ENCODE measurements around the gene MAGI1. TPM values are rescaled to one million over a fixed set of nuclear protein-coding genes. Genes with fewer than 3 reads are reported as not detected.

The MAGI1 gene
- polyA plus RNA-seq, 3 donors: not detected

- H3K27ac ChIP-seq (ENCODE audit: low read depth in 1 of 2, low read length in 2 of 2): no peak overlapping the region
- DNase-seq: no peak
- Mint-ChIP-seq H3K27ac (no peak overlapping the region), H3K9me3 (peaks cover 0 to 7% (median 2%) of the 10 kb centered on the region in 7 donors), H3K4me3 (no peak overlapping the region), H3K36me3 (no peaks in the 10 kb centered on the region), H3K27me3 (ENCODE audit: low read depth in 3 of 3) (peaks cover 0 to 2% (median 1%) of the 10 kb centered on the region in 3 donors), H3K4me1 (no peaks in the 10 kb centered on the region)
- H3K4me3 ChIP-seq (replicated peaks in 1 of 3; ENCODE audit: low read depth in 2 of 3, low read length in 3 of 3): no peak overlapping the region
- TF ChIP-seq, protein P1, sequence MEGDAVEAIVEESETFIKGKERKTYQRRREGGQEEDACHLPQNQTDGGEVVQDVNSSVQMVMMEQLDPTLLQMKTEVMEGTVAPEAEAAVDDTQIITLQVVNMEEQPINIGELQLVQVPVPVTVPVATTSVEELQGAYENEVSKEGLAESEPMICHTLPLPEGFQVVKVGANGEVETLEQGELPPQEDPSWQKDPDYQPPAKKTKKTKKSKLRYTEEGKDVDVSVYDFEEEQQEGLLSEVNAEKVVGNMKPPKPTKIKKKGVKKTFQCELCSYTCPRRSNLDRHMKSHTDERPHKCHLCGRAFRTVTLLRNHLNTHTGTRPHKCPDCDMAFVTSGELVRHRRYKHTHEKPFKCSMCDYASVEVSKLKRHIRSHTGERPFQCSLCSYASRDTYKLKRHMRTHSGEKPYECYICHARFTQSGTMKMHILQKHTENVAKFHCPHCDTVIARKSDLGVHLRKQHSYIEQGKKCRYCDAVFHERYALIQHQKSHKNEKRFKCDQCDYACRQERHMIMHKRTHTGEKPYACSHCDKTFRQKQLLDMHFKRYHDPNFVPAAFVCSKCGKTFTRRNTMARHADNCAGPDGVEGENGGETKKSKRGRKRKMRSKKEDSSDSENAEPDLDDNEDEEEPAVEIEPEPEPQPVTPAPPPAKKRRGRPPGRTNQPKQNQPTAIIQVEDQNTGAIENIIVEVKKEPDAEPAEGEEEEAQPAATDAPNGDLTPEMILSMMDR (IDR thresholded peaks at IDR 0.05): no peak
- H3K9ac ChIP-seq (ENCODE audit: insufficient read depth, low read length, poor library complexity, severe bottlenecking): no peak overlapping the region
- H3K79me2 ChIP-seq (ENCODE audit: insufficient read depth, low read length): no peaks in the 10 kb centered on the region
- no peaks in the 10 kb centered on the region for H3K36me3 ChIP-seq (replicated peaks in 1 of 2; ENCODE audit: control insufficient read depth in 1 of 2, insufficient read depth in 2 of 2, low read length in 2 of 2)
- no peaks in the 10 kb centered on the region for H3K9me3 ChIP-seq (replicated peaks in 1 of 2; ENCODE audit: control insufficient read depth in 1 of 2, insufficient read depth in 1 of 2, low read length in 2 of 2)
- intact Hi-C loops (cut with micrococcal nuclease): no loop called here
- H4K20me1 ChIP-seq (ENCODE audit: insufficient read depth, low read length): no peaks in the 10 kb centered on the region
- no peak overlapping the region for H2AFZ ChIP-seq (ENCODE audit: insufficient read depth, low read depth, low read length, poor library complexity, severe bottlenecking)
- H3K4me1 ChIP-seq (ENCODE audit: control insufficient read depth in 1 of 2, insufficient read depth in 2 of 2, low read length in 2 of 2): no peaks in the 10 kb centered on the region
- no peaks in the 10 kb centered on the region for H3K27me3 ChIP-seq (ENCODE audit: control insufficient read depth in 2 of 2, insufficient read depth in 2 of 2, low read length in 2 of 2)
- no CpG with 5 or more reads among the region's 1 CpG for WGBS (ENCODE audit: insufficient coverage)
- no peak overlapping the region for H3K4me2 ChIP-seq (replicated peaks; ENCODE audit: extremely low read depth, low read length, poor library complexity, severe bottlenecking)
Measured at GRCh38 chr3:65984975-65985374, 53.7 kb downstream of the MAGI1 start.

GRCh38 chr3:65983100-65983499 is 55.6 kb downstream of the MAGI1 start:
- Histone ChIP-seq H3K4me1 (ENCODE audit: control insufficient read depth in 1 of 2, insufficient read depth in 2 of 2, low read length in 2 of 2) (no peaks in the 10 kb centered on the region), H3K79me2 (ENCODE audit: insufficient read depth, low read length) (no peaks in the 10 kb centered on the region), H3K4me2 (replicated peaks; ENCODE audit: extremely low read depth, low read length, poor library complexity, severe bottlenecking) (no peak overlapping the region), H3K9ac (ENCODE audit: insufficient read depth, low read length, poor library complexity, severe bottlenecking) (no peak overlapping the region), H3K27me3 (ENCODE audit: control insufficient read depth in 2 of 2, insufficient read depth in 2 of 2, low read length in 2 of 2) (no peaks in the 10 kb centered on the region), H3K27ac (ENCODE audit: low read depth in 1 of 2, low read length in 2 of 2) (no peak overlapping the region), H2AFZ (ENCODE audit: insufficient read depth, low read depth, low read length, poor library complexity, severe bottlenecking) (no peak overlapping the region), H3K36me3 (replicated peaks in 1 of 2; ENCODE audit: control insufficient read depth in 1 of 2, insufficient read depth in 2 of 2, low read length in 2 of 2) (no peaks in the 10 kb centered on the region), H4K20me1 (ENCODE audit: insufficient read depth, low read length) (no peaks in the 10 kb centered on the region), H3K9me3 (replicated peaks in 1 of 2; ENCODE audit: control insufficient read depth in 1 of 2, insufficient read depth in 1 of 2, low read length in 2 of 2) (no peaks in the 10 kb centered on the region), H3K4me3 (replicated peaks in 1 of 3; ENCODE audit: low read depth in 2 of 3, low read length in 3 of 3) (no peak overlapping the region)
- no peaks in the 10 kb centered on the region for H3K36me3 Mint-ChIP-seq
- intact Hi-C loops (cut with micrococcal nuclease): no loop called here
- H3K27ac Mint-ChIP-seq: no peak overlapping the region
- no peak overlapping the region for H3K4me3 Mint-ChIP-seq
- no CpG with 5 or more reads among the region's 1 CpG for WGBS (ENCODE audit: insufficient coverage)
- TF ChIP-seq, protein P1 (IDR thresholded peaks at IDR 0.05): no peak
- peaks cover 0 to 7% (median 0%) of the 10 kb centered on the region in 7 donors for H3K9me3 Mint-ChIP-seq
- no peak for DNase-seq
- no peaks in the 10 kb centered on the region for H3K4me1 Mint-ChIP-seq
- H3K27me3 Mint-ChIP-seq (ENCODE audit: low read depth in 3 of 3): peaks cover 0 to 1% (median 0%) of the 10 kb centered on the region in 3 donors

All from CD14-positive monocyte (primary cell).